Measurements from ENCODE around the gene GTF2A1.

DNA sequence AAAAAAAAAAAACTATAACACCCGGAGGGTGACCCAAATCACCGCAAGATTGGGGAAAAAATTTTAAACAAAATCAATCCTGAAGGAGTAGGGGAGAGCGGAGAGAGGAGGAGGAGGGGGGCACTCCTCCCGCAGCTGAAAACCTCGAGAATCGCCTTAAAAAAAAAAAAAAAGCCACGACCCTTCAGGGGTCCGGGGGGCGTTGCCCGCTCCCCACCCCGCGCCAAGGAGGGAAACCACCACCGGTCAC lies 254 bp downstream of the GTF2A1 start:
- no peak for TF ChIP-seq CTCF (conservative IDR thresholded peaks at IDR 0.05 in 1 of 2, IDR thresholded peaks at IDR 0.05 in 1 of 2; ENCODE audit: extremely low read depth in 1 of 2, insufficient read depth in 1 of 2, low read depth in 1 of 2, low read length in 2 of 2)
- TF ChIP-seq EZH2 (IDR thresholded peaks at IDR 0.05; ENCODE audit: borderline replicate concordance, low read length), result no peak
